Gastroesophageal sphincter (tissue), 3 donors: ENCODE data around the gene CLIP2.

Source experiments
- EP300 ChIP-seq: sonication (generic); formaldehyde crosslinking; IDR thresholded peaks from one replicate; pipeline ENCODE4 v1.6.1; 2017; ENCODE audit warnings: antibody characterized with exemption, mild to moderate bottlenecking
- POLR2A ChIP-seq, 2 donors: fragments of 450-650 bp; IDR thresholded peaks; one replicate each; pipeline ENCODE4 v1.6.1; 2017; ENCODE audit warnings: antibody characterized with exemption in 2 of 2, mild to moderate bottlenecking in 2 of 2, moderate library complexity in 1 of 2
- TF ChIP-seq, protein P1 (sequence below), 4 experiments: fragments of 200-600 bp in 2 of 4; fragments of 450-650 bp in 2 of 4; sonication (generic) in 1 of 4; IDR thresholded peaks; one replicate each; pipeline ENCODE4 v1.5.1; 2017 to 2019; ENCODE audit warnings: antibody characterized with exemption in 4 of 4, mild to moderate bottlenecking in 2 of 4, moderate library complexity in 2 of 4

DNA sequence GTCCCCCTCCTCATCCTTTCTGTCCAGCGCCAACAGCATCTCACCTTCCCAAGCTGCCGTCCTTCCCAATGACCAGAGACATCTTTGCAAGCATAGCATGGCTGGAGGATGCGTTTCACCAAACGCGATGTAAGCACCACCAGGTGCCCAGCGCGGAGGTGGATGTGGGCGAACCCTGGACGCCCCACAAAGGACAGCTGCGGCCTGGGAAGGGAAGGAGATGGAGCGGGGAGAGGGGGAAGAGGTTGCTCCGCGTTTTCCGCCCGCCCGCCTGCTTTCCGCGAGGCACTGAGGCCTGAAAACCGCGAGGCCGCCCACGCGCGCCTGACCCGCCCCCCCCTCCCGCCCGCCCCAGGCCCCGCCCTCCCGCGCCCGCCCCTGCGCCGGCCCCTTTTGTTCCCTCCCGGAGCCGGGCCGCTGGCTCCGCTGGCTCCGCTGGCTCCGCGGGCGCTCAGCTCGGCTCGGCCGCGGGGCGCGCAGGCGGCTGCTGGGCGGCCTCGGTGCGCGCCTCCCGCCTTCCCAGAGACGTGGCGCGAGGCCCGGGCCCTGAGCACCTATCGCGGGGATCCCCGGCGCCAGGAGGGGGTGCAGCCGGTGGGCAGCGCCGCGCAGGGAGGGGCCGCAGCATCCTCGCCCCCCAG lies at the start of gene CLIP2:
- TF ChIP-seq EP300 (no peak), POLR2A (IDR thresholded peaks at IDR 0.05) (peak; percentile 33 to 37)
- TF ChIP-seq, protein P1, sequence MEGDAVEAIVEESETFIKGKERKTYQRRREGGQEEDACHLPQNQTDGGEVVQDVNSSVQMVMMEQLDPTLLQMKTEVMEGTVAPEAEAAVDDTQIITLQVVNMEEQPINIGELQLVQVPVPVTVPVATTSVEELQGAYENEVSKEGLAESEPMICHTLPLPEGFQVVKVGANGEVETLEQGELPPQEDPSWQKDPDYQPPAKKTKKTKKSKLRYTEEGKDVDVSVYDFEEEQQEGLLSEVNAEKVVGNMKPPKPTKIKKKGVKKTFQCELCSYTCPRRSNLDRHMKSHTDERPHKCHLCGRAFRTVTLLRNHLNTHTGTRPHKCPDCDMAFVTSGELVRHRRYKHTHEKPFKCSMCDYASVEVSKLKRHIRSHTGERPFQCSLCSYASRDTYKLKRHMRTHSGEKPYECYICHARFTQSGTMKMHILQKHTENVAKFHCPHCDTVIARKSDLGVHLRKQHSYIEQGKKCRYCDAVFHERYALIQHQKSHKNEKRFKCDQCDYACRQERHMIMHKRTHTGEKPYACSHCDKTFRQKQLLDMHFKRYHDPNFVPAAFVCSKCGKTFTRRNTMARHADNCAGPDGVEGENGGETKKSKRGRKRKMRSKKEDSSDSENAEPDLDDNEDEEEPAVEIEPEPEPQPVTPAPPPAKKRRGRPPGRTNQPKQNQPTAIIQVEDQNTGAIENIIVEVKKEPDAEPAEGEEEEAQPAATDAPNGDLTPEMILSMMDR (IDR thresholded peaks at IDR 0.05) = peak in 2 of 4 experiments; percentile 30 to 31
